A549 (cell line): ENCODE results near the gene PTPRJ. TPM values are rescaled to one million over a fixed set of nuclear protein-coding genes. Genes with fewer than 3 reads are reported as not detected.
A peak's percentile ranks its signal among the peaks of the same experiment; 100 is the strongest.

ENCODE experiments used
- ATAC-seq, 2 experiments: fragments of 200-7000 bp in 1 of 2; fragments of >200 bp in 1 of 2; cut with Nextera tagmentation in 1 of 2; cut with Tn5 transposase in 1 of 2; 3 replicates each; pipeline versions ENCODE4 v1.8.0 to v1.9.1; 2018 to 2020; ENCODE audit warnings: mild to moderate bottlenecking in 1 of 2, moderate library complexity in 1 of 2
- CTCF ChIA-PET: fragments of 300-600 bp; sonication (Branson Sonifier 250); formaldehyde crosslinking; extraction: SDS; loops from one replicate; lab custom pipeline; 2021; ENCODE audit warnings: antibody characterized with exemption, inconsistent platforms; lab: Yijun Ruan, JAX
- POLR2A ChIA-PET: fragments of 350-600 bp; formaldehyde crosslinking; extraction: SDS; loops from one replicate; lab custom pipeline; 2021; ENCODE audit warnings: antibody characterized with exemption, inconsistent platforms; lab: Yijun Ruan, JAX
- DNase-seq, 2 experiments: peaks; one replicate each; pipeline versions ENCODE4 v3.0.0 to v3.0.0-alpha.2; 2011 to 2016; ENCODE audit warnings: low read depth in 1 of 2, low spot score in 1 of 2
- FAIRE-seq: peaks from 2 replicates; lab custom pipeline; 2011; peaks lifted over from hg19 to GRCh38; lab: Jason Lieb, UNC
- H3K27ac ChIP-seq, 2 experiments: fragments of >200 bp; sonication (Bioruptor Twin); formaldehyde crosslinking; 3 replicates each; pipeline ENCODE4 v1.5.1; 2016 to 2017
- H3K4me1 ChIP-seq: fragments of >200 bp; sonication (Bioruptor Twin); formaldehyde crosslinking; 3 replicates; pipeline ENCODE4 v1.6.1; 2016
- H3K4me2 ChIP-seq: fragments of >200 bp; sonication (Bioruptor Twin); formaldehyde crosslinking; 3 replicates; pipeline ENCODE4 v1.6.1; 2016
- H3K4me3 ChIP-seq: fragments of >200 bp; sonication (Bioruptor Twin); formaldehyde crosslinking; 3 replicates; pipeline ENCODE4 v1.5.1; 2016
- H3K9me3 ChIP-seq: fragments of >200 bp; sonication (Bioruptor Twin); formaldehyde crosslinking; 3 replicates; pipeline ENCODE4 v1.6.1; 2016
- EHMT2 ChIP-seq: fragments of 200-600 bp; sonication (generic); IDR thresholded peaks from 2 replicates; pipeline ENCODE4 v1.6.1; 2016; ENCODE audit warnings: antibody characterized with exemption, low read depth, mild to moderate bottlenecking, moderate library complexity
- ESRRA ChIP-seq: fragments of 150-350 bp; IDR thresholded peaks from 2 replicates; pipeline ENCODE4 v1.6.1; 2014; ENCODE audit warnings: mild to moderate bottlenecking, low read length, borderline replicate concordance
- FOSB ChIP-seq: fragments of 250-450 bp; sonication (Bioruptor Pico); IDR thresholded peaks from 2 replicates; pipeline ENCODE4 v1.5.0; 2020; ENCODE audit warnings: mild to moderate bottlenecking, moderate library complexity
- HDAC2 ChIP-seq: fragments of 200-600 bp; sonication (generic); IDR thresholded peaks from 2 replicates; pipeline ENCODE4 v1.6.1; 2016
- HEYL ChIP-seq: fragments of 250-450 bp; sonication (Bioruptor Pico); IDR thresholded peaks from 2 replicates; pipeline ENCODE4 v1.8.0; 2021; ENCODE audit warnings: mild to moderate bottlenecking, moderate library complexity
- HOXB5 ChIP-seq: fragments of 250-450 bp; sonication (Bioruptor Pico); IDR thresholded peaks from 2 replicates; pipeline ENCODE4 v1.5.0; 2020; ENCODE audit warnings: mild to moderate bottlenecking, moderate library complexity
- KDM5A ChIP-seq: fragments of 200-600 bp; sonication (generic); IDR thresholded peaks from 2 replicates; pipeline ENCODE4 v1.6.1; 2016; ENCODE audit warnings: antibody characterized with exemption, mild to moderate bottlenecking
- MAZ ChIP-seq: fragments of 150-350 bp; IDR thresholded peaks from 2 replicates; pipeline ENCODE4 v1.6.1; 2014; ENCODE audit warnings: antibody characterized with exemption, low read depth, low read length, borderline replicate concordance
- POLR2AphosphoS2 ChIP-seq: conservative IDR thresholded peaks from 2 replicates; pipeline ENCODE4 v1.6.1; 2012; ENCODE audit warnings: low read length, improper control_type of control experiment, inconsistent platforms
- RAD21 ChIP-seq, 2 experiments: fragments of >200 bp in 1 of 2; sonication (Bioruptor Twin) in 1 of 2; formaldehyde crosslinking in 1 of 2; IDR thresholded peaks in 1 of 2; conservative IDR thresholded peaks in 1 of 2; 2 replicates in 1 of 2; 3 replicates in 1 of 2; pipeline ENCODE4 v1.6.1; 2012 to 2018; ENCODE audit warnings: inconsistent platforms in 1 of 2
- RARB ChIP-seq: fragments of 250-450 bp; sonication (Bioruptor Pico); IDR thresholded peaks from 2 replicates; pipeline ENCODE4 v1.8.0; 2021; ENCODE audit warnings: mild to moderate bottlenecking, moderate library complexity
- SMC3 ChIP-seq: fragments of >200 bp; sonication (Bioruptor Twin); formaldehyde crosslinking; IDR thresholded peaks from 3 replicates; pipeline ENCODE4 v1.6.1; 2018; ENCODE audit warnings: inconsistent platforms
- ZFP36 ChIP-seq: fragments of 450-650 bp; IDR thresholded peaks from 2 replicates; pipeline ENCODE4 v1.6.1; 2014; ENCODE audit warnings: borderline replicate concordance; ENCODE audit not compliant: partially characterized antibody
- WGBS: methylation state at CpG from one replicate; pipeline ENCODE4 v1.1.6; 2017; ENCODE audit errors: missing lambda C conversion rate; 5-methylcytosine and 5-hydroxymethylcytosine counted together
- polyA plus RNA-seq, 4 experiments: library from polyadenylated mRNA; depleted of rRNA in 3 of 4; stranded (reverse); fragments of >200 nt; fragmentation: RNase III in 1 of 4; extraction: RNeasy Plus Mini Kit Qiagen cat#74134 plus additional on column Dnase treatment in 1 of 4; gene quantifications; 2 replicates in 3 of 4; 3 replicates in 1 of 4; pipeline ENCODE4 v1.2.3, GENCODE V29; 2011 to 2017
- TF ChIP-seq, protein P1 (sequence below): fragments of 450-650 bp; IDR thresholded peaks from 2 replicates; pipeline ENCODE4 v1.6.1; 2014; ENCODE audit warnings: antibody characterized with exemption
- TF ChIP-seq, protein P2 (sequence below): fragments of >200 bp; sonication (Bioruptor Twin); formaldehyde crosslinking; IDR thresholded peaks from 2 replicates; pipeline ENCODE4 v1.6.1; 2016
- TF ChIP-seq, protein P3 (sequence below): fragments of 200-600 bp; sonication (generic); IDR thresholded peaks from 2 replicates; pipeline ENCODE4 v1.6.1; 2016; ENCODE audit warnings: antibody characterized with exemption, mild to moderate bottlenecking, moderate library complexity
- TF ChIP-seq, protein P4 (sequence below): fragments of >200 bp; sonication (Bioruptor Twin); formaldehyde crosslinking; IDR thresholded peaks from 3 replicates; pipeline ENCODE4 v1.5.1; 2016

Gene PTPRJ
- polyA plus RNA-seq, 2 of the 4 experiments (the other 2 are of a cell fraction) = 30.3 to 50.5 TPM

DNA sequence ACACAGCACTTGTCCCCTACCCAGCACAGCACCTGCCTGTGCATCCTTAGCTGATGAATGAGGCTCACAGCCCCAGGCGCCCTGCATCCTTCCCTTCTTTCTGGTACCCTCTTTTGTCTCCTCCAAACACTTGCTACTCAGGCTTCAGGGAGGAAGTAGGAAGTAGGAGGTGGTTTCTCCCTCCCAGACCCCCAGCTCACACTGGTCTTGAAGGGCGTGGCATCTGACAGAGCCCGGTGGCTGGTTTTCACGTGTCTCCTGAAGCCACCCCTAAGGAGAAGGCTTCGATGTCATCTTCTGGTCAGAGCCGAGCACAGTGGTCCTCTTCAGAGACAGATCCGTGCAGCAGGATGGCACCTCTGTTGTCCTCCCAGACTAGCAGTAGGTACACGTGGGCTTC is 109.8 kb downstream of the PTPRJ start:
- H3K27ac ChIP-seq = peak overlapping the region in 1 of 2 experiments; percentile 38; a peak in 1 of 6 replicates
- H3K4me2 ChIP-seq = no peak overlapping the region; the same call in 2 of the 3 replicates
- FAIRE-seq (no peak), ATAC-seq (peak; percentile 10 to 23; a peak in 3 of 6 replicates), DNase-seq (no peak)
- ChIA-PET CTCF (interaction anchor here (0.7 to 2.6 kb wide), 5 partner anchors 13 to 30 kb away, joined by 3 to 9 read pairs (median 3); no protein-coding TSS in a partner anchor), POLR2A (no interaction called here)
- no peak overlapping the region for H3K4me3 ChIP-seq
- peaks cover 84% of the 10 kb centered on the region for H3K4me1 ChIP-seq
- TF ChIP-seq ZFP36 (no peak), HDAC2 (no peak), POLR2AphosphoS2 (no peak), SMC3 (no peak), ESRRA (no peak), KDM5A (no peak), EHMT2 (no peak)
- 84% methylated on average over 8 of the region's 8 CpGs for WGBS
- no peaks in the 10 kb centered on the region for H3K9me3 ChIP-seq

DNA sequence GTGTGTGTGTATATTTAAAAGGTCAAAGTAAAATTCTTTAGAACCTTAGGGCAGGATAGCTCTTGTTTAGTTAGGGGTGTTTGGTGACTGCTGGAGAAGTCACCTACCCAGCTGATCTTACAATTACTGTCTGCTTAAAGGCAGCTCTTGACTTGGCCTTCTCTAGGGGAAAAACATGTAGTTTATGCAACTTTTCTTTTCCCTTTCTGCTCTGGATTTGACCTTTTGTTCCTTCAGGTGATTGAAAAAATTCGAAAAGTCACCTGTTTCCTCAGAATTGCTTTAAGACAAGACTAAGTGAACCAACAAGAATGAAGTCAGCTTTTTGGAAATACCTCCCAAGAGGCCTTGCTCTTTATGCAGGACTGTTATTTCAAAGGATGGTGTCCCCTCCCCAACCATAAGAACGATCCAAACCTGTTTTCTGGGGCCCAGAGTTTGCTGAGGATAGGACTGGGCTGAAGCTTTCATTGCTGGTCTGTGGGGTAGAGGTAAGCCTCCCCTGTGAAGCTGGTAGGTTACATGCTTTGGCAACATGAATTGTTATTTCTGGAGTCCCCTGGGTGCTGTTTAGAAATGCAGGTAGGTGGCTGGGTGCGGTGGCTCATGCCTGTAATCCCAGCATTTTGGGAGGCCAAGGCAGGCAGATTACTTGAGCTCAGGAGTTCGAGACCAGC is 111.2 kb downstream of the PTPRJ start:
- ChIA-PET POLR2A (no interaction called here), CTCF (no interaction called here)
- H3K9me3 ChIP-seq = no peaks in the 10 kb centered on the region
- TF ChIP-seq HEYL (CRISPR knock-in tag) (no peak), RAD21 (conservative IDR thresholded peaks at IDR 0.05 in 1 of 2, IDR thresholded peaks at IDR 0.05 in 1 of 2) (no peak), ZFP36 (no peak), MAZ (no peak), FOSB (CRISPR knock-in tag) (no peak), SMC3 (no peak), HOXB5 (no peak), RARB (CRISPR knock-in tag) (no peak)
- TF ChIP-seq, protein P1, sequence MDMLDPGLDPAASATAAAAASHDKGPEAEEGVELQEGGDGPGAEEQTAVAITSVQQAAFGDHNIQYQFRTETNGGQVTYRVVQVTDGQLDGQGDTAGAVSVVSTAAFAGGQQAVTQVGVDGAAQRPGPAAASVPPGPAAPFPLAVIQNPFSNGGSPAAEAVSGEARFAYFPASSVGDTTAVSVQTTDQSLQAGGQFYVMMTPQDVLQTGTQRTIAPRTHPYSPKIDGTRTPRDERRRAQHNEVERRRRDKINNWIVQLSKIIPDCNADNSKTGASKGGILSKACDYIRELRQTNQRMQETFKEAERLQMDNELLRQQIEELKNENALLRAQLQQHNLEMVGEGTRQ = no peak
- TF ChIP-seq, protein P2, sequence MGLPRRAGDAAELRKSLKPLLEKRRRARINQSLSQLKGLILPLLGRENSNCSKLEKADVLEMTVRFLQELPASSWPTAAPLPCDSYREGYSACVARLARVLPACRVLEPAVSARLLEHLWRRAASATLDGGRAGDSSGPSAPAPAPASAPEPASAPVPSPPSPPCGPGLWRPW = no peak
- TF ChIP-seq, protein P3, sequence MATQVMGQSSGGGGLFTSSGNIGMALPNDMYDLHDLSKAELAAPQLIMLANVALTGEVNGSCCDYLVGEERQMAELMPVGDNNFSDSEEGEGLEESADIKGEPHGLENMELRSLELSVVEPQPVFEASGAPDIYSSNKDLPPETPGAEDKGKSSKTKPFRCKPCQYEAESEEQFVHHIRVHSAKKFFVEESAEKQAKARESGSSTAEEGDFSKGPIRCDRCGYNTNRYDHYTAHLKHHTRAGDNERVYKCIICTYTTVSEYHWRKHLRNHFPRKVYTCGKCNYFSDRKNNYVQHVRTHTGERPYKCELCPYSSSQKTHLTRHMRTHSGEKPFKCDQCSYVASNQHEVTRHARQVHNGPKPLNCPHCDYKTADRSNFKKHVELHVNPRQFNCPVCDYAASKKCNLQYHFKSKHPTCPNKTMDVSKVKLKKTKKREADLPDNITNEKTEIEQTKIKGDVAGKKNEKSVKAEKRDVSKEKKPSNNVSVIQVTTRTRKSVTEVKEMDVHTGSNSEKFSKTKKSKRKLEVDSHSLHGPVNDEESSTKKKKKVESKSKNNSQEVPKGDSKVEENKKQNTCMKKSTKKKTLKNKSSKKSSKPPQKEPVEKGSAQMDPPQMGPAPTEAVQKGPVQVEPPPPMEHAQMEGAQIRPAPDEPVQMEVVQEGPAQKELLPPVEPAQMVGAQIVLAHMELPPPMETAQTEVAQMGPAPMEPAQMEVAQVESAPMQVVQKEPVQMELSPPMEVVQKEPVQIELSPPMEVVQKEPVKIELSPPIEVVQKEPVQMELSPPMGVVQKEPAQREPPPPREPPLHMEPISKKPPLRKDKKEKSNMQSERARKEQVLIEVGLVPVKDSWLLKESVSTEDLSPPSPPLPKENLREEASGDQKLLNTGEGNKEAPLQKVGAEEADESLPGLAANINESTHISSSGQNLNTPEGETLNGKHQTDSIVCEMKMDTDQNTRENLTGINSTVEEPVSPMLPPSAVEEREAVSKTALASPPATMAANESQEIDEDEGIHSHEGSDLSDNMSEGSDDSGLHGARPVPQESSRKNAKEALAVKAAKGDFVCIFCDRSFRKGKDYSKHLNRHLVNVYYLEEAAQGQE = no peak
- TF ChIP-seq, protein P4, sequence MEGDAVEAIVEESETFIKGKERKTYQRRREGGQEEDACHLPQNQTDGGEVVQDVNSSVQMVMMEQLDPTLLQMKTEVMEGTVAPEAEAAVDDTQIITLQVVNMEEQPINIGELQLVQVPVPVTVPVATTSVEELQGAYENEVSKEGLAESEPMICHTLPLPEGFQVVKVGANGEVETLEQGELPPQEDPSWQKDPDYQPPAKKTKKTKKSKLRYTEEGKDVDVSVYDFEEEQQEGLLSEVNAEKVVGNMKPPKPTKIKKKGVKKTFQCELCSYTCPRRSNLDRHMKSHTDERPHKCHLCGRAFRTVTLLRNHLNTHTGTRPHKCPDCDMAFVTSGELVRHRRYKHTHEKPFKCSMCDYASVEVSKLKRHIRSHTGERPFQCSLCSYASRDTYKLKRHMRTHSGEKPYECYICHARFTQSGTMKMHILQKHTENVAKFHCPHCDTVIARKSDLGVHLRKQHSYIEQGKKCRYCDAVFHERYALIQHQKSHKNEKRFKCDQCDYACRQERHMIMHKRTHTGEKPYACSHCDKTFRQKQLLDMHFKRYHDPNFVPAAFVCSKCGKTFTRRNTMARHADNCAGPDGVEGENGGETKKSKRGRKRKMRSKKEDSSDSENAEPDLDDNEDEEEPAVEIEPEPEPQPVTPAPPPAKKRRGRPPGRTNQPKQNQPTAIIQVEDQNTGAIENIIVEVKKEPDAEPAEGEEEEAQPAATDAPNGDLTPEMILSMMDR = no peak
- WGBS = 85% methylated on average over 4 of the region's 4 CpGs
- no peak for FAIRE-seq
- peak overlapping the region; percentile 41; the same call in 1 of the 3 replicates for H3K4me2 ChIP-seq
- peaks cover 98% of the 10 kb centered on the region for H3K4me1 ChIP-seq
- no peak for DNase-seq
- no peak for ATAC-seq
- no peak overlapping the region for H3K4me3 ChIP-seq
- peak overlapping the region in 1 of 2 experiments; percentile 30; a peak in 2 of 6 replicates for H3K27ac ChIP-seq
